Activated naive CD4-positive, alpha-beta T cell treated with Interleukin-2 at 50 U/mL for 16 hours (primary cell): ENCODE measurements around the gene HNMT.
"Not testable (repeated sequence)": the region's sequence is repeated elsewhere in the genome, so short reads cannot be mapped to it uniquely, and the experiment has no call there.

ENCODE experiments used
- DNase-seq: peaks from one replicate; pipeline ENCODE4 v3.0.0-alpha.2; 2020

HNMT gene

GRCh38 chr2:138016351-138017087, 52.2 kb downstream of the HNMT start:
- no peak for DNase-seq

- DNase-seq = no peak
Observed at GRCh38 chr2:138017824-138018223, 53.6 kb downstream of the HNMT start.

GRCh38 chr2:138018866-138019688, 54.8 kb downstream of the HNMT start:
- no peak for DNase-seq

DNA sequence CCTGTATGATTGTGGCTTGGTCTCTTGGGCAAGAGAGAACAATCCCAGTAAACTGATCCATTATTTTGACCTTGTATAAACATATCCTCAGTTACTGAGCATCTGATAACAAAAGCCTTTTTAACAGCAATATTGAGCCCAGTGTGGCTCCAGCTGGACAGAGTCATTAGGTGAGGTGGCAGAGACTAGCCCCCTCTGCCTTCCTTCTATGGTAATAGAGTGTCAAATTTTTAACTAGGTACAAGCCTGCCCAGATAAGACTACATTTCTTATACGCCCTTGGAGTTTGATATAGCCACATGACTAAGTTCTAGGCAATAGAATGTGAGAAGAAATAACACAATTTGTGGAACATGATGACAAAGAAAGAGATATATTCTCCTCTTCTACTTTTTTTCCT, 56.2 kb downstream of the HNMT start:
- DNase-seq = no peak

GRCh38 chr2:138021154-138021553, 56.9 kb downstream of the HNMT start:
- DNase-seq = no peak

- DNase-seq = no peak
Observed at GRCh38 chr2:138023298-138023697, 59.0 kb downstream of the HNMT start.

DNA sequence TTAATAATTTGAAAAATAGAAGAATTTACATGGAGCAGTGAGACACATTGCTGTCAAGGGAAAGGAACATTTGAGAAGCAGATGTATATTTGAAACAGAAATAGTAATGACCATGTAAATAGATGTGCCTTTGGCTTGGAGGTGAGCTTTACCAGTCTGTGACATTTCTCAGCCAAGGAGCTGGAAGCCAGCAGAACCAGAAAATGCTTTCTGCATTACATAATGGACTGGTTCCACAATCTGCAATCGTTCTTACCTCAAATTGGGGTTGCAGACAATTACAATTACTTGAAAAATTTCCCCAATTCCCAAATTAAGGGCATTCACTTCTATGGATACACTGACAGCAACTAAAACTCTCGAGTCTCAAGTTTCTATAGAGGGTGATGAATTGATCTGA, 59.7 kb downstream of the HNMT start:
- no peak for DNase-seq

DNA sequence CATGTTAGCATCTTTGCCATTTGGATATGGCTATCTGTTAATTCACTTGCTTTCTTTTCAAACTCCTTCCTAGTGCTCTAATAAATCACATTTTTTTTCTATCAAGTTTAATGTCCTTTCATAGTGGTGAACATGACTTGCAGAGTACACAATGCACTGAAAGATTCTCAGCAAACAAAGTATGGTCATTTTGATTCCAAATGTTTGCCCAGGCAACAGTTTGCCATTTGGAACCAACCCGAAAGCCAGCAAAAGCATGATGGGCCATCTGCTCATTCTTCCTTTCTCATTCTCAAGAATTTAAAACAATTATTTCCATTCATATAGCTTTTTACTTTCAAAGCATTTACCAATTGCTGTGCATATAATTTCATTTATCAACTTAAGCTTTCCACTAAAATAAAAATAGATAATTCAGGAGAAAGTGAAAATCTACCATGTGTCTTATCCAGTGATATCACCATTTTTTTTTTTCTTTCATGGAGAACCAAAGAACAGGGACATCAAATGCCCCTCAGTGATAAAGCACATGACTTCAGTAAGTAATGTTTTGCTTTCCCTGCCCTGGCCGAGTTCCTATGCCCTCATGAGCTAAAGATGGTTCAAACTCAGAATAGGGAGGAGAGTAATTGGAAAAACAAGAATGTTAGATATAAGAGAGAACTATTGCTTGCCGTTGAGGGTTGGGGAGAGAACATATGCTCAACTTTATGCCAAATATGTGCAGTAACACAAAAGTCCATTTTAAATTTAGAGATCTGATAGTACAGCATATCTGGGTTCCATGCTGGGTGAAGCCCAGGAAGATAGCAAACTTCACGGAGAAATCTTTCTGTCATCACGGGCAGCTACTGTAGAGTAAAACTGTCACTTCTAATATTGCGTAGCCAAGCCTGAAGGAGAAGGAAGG, 62.1 kb downstream of the HNMT start:
- DNase-seq = no peak

- no peak for DNase-seq
Observed at GRCh38 chr2:138028538-138028937, 64.3 kb downstream of the HNMT start.

- no peak for DNase-seq
Observed at GRCh38 chr2:138029276-138029675, 65.0 kb downstream of the HNMT start.

- no peak for DNase-seq
Observed at GRCh38 chr2:138030459-138030858, 66.2 kb downstream of the HNMT start.

DNA sequence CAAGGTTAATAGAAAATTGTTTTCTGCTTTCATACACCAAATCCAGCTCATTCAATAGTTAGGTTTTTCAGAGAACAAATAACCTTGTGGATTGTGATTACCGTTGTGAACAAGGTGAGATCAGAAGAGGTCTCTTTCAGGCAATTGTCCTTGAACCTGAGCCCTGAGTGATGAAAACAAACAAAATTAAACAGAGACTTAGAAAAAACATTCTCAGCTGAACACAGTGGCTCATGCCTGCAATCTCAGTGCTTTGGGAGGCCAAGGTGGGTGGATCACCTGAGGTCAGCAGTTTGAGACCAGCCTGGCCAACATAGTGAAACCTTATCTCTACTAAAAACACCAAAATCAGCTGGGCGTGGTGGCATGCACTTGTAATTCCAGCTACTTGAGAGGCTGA, 68.1 kb downstream of the HNMT start:
- DNase-seq = no peak

DNA sequence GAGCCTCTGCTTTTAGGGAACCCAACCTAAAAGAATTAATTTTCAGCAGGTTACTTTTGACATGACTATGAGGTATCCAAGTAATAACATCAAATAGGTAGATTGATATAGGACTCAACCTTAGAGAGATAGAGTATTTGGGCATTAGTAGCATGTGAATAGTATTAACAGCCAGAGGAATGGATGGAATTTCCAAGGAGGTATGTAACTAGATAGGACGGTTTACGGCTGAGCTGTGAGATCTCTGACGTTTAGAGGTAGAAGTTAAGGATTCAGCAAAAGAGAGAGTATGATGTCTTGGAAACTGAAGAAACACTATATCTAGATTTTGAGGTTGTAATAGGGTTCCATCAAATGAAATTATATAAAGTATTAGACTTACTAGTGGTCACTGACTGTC, 70.3 kb downstream of the HNMT start:
- no peak for DNase-seq

GRCh38 chr2:138035608-138036217, 71.4 kb downstream of the HNMT start:
- DNase-seq = no peak

DNA sequence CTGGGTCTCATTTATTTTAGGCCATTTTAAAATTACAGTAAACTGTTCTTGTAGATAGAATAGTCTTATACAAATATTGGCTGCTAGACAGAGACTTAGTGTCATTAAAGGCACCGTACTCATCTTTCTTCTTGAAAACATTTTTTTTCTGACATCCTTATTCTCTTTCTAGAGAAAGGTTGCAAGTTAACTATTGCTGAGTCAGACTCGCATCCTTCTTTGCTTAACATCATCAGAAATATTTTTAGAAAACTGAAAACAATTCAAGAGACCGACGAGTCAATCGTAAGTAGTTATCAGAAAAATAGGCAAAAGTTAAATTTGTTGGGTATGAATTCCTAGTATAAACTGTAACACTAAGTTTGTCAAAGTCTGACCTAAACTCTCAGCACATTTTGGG, 72.2 kb downstream of the HNMT start:
- no peak for DNase-seq

DNA sequence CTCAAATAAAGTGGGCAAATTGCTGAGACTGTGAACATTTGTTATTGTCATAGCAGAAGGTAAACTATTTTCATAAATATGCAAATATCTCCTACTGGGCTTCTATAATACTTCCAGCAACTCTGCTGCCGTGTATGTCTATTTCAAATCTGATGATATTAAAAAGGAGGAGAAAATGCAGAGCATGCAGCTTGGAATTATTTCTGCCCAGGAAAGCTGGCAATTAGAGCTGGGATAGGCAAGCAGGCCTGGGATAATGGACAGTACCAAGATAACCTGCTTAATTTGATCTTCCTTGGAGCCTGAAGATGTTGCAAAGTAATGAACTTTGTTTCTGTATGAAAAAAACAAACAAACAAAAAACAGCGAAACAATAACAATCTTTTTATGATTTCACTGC, 72.8 kb downstream of the HNMT start:
- DNase-seq = no peak

DNA sequence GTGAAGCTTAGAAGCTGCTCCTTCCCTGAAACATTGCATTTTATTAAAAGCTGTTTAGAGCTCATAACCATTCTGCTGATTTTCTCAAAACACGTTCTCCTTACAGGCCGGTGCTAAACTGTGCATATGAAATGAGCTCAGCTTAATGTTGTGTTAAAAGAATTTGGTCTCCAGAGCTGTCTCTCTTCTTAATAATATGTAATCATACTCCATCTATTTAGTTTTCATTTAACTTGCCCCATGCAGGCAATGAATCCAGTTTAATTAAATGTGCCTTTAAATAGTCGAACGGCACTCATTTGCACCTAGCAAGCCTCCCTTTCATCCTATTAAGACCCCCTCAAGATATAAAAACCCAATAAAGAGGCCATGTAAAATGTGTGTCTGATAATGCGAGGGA, 76.3 kb downstream of the HNMT start:
- no peak for DNase-seq

DNA sequence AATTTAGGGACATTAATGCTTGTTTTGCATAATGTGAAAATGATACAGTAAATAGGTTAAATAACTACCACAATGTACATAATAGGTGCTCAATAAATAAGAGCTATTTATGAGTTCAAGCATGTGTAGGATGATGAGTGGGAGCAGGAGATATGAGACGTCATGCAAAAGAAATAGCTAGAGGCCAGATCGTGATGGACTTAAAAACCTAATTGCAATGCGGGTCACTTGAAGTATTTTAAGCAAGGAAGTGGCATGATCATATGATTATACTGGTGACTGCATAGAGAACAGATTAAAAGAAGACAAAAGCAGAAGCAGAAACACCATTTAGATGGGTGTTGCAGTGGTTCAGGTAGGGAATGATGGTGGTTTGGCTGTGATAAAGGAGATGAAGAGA, 78.0 kb downstream of the HNMT start:
- no peak for DNase-seq

DNA sequence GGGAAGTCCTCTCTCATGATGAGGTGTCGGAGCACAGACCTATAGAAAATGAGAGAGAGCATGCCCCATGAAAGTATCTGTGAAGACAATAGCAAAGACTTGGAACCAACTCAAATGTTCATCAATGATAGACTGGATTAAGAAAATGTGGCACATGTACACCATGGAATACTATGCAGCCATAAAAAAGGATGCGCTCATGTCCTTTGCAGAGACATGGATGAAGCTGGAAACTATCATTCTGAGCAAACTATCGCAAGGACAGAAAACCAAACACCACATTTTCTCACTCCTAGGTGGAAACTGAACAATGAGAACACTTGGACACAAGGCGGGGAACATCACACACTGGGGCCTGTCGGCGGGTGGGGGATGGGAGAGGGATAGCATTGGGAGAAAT, 79.3 kb downstream of the HNMT start:
- not testable (repeated sequence) for DNase-seq

GRCh38 chr2:138058427-138058826, 94.2 kb downstream of the HNMT start:
- no peak for DNase-seq

DNA sequence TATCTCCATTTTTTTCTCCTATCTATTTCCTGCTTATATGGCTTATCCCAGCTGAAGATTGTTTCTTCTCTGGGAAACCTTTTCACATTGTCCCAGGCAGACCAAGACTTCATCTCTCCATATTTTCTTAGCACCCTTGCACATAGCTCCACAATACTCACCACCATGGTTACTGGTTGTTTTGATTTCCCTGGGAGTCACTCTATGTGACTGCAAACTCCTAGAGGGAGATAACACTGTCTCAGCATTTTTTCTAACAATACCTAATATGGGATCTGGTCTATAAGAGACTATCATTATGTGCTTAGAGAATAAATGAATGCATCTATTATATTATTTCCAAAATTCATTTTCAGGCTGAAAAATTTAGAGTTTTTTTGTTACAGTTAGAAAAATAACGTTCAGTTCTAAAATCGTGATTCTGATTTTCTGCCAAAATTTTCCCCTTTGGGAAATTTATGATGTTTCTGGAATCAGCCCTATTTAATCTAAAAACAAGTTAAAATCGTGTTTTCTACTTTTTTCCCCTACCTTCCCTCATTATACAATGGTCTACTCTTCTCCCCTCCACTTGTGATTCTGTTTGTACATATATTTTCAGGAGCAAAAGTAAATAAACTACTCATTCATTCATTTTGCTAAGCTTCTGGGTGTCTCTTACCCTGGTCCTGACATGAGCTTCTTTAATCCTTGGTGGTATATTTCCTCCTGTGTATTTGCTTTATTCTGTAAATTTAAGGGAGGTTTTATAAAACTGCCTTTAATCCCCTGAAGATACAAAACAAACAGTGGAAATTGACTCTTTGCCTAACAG, 95.4 kb downstream of the HNMT start:
- DNase-seq = no peak

GRCh38 chr2:138060301-138060635, 96.0 kb downstream of the HNMT start:
- DNase-seq = no peak
